NCI-H2081 treated with DMSO at 0.1 percent for 48 hours (cell line): ENCODE data around the gene ACTR3C.
"Not testable (repeated sequence)": the region's sequence is repeated elsewhere in the genome, so short reads cannot be mapped to it uniquely, and the experiment has no call there.

ENCODE experiments used
- DNase-seq: peaks from one replicate; lab custom pipeline; 2025; lab: John Stamatoyannopoulos, UW

The ACTR3C gene

GRCh38 chr7:150283111-150283510, 40.2 kb downstream of the ACTR3C start:
- DNase-seq = not testable (repeated sequence)

- not testable (repeated sequence) for DNase-seq
Measured at GRCh38 chr7:150281681-150282403, 41.5 kb downstream of the ACTR3C start.

- not testable (repeated sequence) for DNase-seq
Measured at GRCh38 chr7:150278383-150278782, 45.0 kb downstream of the ACTR3C start.

- DNase-seq = not testable (repeated sequence)
Measured at GRCh38 chr7:150276132-150276695, 47.1 kb downstream of the ACTR3C start.

GRCh38 chr7:150271898-150272297, 51.4 kb downstream of the ACTR3C start:
- not testable (repeated sequence) for DNase-seq

- DNase-seq = not testable (repeated sequence)
Measured at GRCh38 chr7:150270101-150270824, 53.1 kb downstream of the ACTR3C start.

- not testable (repeated sequence) for DNase-seq
Measured at GRCh38 chr7:150268798-150269197, 54.5 kb downstream of the ACTR3C start.

- not testable (repeated sequence) for DNase-seq
Measured at GRCh38 chr7:150268287-150268686, 55.1 kb downstream of the ACTR3C start.

GRCh38 chr7:150266953-150267665, 56.2 kb downstream of the ACTR3C start:
- not testable (repeated sequence) for DNase-seq

- not testable (repeated sequence) for DNase-seq
Measured at GRCh38 chr7:150262656-150263055, 60.7 kb downstream of the ACTR3C start.

GRCh38 chr7:150247745-150248144, 75.6 kb downstream of the ACTR3C start:
- not testable (repeated sequence) for DNase-seq

GRCh38 chr7:150245208-150245607, 78.1 kb downstream of the ACTR3C start:
- DNase-seq = not testable (repeated sequence)

GRCh38 chr7:150242935-150243334, 80.4 kb downstream of the ACTR3C start:
- not testable (repeated sequence) for DNase-seq

GRCh38 chr7:150225444-150225843, 97.9 kb downstream of the ACTR3C start:
- not testable (repeated sequence) for DNase-seq

- DNase-seq = not testable (repeated sequence)
Measured at GRCh38 chr7:150222083-150222972, 101.0 kb downstream of the ACTR3C start.

- not testable (repeated sequence) for DNase-seq
Measured at GRCh38 chr7:150220673-150221181, 102.6 kb downstream of the ACTR3C start.

GRCh38 chr7:150219941-150220658, 103.2 kb downstream of the ACTR3C start:
- not testable (repeated sequence) for DNase-seq

GRCh38 chr7:150206848-150207247, 116.5 kb downstream of the ACTR3C start:
- DNase-seq = not testable (repeated sequence)

- DNase-seq = not testable (repeated sequence)
Measured at GRCh38 chr7:150205866-150206265, 117.5 kb downstream of the ACTR3C start.

GRCh38 chr7:150204577-150204976, 118.8 kb downstream of the ACTR3C start:
- DNase-seq = not testable (repeated sequence)
